GM18511 (cell line): ENCODE measurements around the gene IMPG2.

ENCODE experiments used
- ATAC-seq: cut with Tn5 transposase; IDR thresholded peaks from one replicate; pipeline ENCODE4 v1.9.1; 2021; ENCODE audit warnings: mild to moderate bottlenecking, moderate library complexity; ENCODE audit not compliant: unreplicated experiment

IMPG2 gene

GRCh38 chr3:101278727-101279126 is 41.6 kb downstream of the IMPG2 start:
- ATAC-seq, result no peak

GRCh38 chr3:101273608-101274007 is 46.8 kb downstream of the IMPG2 start:
- no peak for ATAC-seq

GRCh38 chr3:101273156-101273555 is 47.2 kb downstream of the IMPG2 start:
- ATAC-seq, result no peak

- ATAC-seq, result no peak
Measured at GRCh38 chr3:101271728-101272127, 48.6 kb downstream of the IMPG2 start.

- no peak for ATAC-seq
Measured at GRCh38 chr3:101270149-101270548, 50.2 kb downstream of the IMPG2 start.

- no peak for ATAC-seq
Measured at GRCh38 chr3:101268971-101269671, 51.3 kb downstream of the IMPG2 start.

GRCh38 chr3:101268141-101268540 is 52.2 kb downstream of the IMPG2 start:
- ATAC-seq, result no peak

GRCh38 chr3:101266566-101266965 is 53.8 kb downstream of the IMPG2 start:
- ATAC-seq, result no peak

GRCh38 chr3:101266071-101266470 is 54.3 kb downstream of the IMPG2 start:
- ATAC-seq, result no peak

GRCh38 chr3:101262393-101263240 is 57.8 kb downstream of the IMPG2 start:
- ATAC-seq, result peak; percentile 57

GRCh38 chr3:101261506-101261905 is 58.9 kb downstream of the IMPG2 start:
- no peak for ATAC-seq

GRCh38 chr3:101259485-101260341 is 60.7 kb downstream of the IMPG2 start:
- ATAC-seq, result no peak

- ATAC-seq, result no peak
Measured at GRCh38 chr3:101256511-101256910, 63.9 kb downstream of the IMPG2 start.

- no peak for ATAC-seq
Measured at GRCh38 chr3:101255441-101255840, 64.9 kb downstream of the IMPG2 start.

- no peak for ATAC-seq
Measured at GRCh38 chr3:101253396-101253795, 67.0 kb downstream of the IMPG2 start.

- ATAC-seq, result no peak
Measured at GRCh38 chr3:101252945-101253344, 67.4 kb downstream of the IMPG2 start.

- ATAC-seq, result no peak
Measured at GRCh38 chr3:101252307-101252706, 68.1 kb downstream of the IMPG2 start.

- ATAC-seq, result no peak
Measured at GRCh38 chr3:101251441-101251840, 68.9 kb downstream of the IMPG2 start.

- ATAC-seq, result no peak
Measured at GRCh38 chr3:101249522-101249921, 70.9 kb downstream of the IMPG2 start.

- no peak for ATAC-seq
Measured at GRCh38 chr3:101248736-101249135, 71.6 kb downstream of the IMPG2 start.

- ATAC-seq, result no peak
Measured at GRCh38 chr3:101244212-101244575, 76.2 kb downstream of the IMPG2 start.
